ENCODE data around the gene TBC1D2B.

Gene TBC1D2B

DNA sequence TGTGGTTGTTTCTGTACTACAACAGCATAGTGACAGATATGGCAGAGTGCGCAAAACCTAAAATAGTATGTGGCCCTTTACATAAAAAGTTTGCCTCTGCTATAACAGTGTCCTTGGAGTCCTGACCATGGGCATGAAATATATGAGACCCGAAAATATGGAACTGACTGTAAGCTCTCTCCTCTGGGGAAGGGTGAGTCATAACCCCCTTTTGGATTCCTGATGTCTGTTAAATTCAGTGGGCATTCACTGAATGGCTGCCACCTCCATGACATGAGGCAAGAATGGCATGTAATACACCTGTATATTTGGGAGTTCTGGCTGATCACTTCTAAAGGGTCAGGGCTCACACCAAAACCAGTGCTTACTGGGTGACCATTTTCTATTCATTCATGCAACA is 6.1 kb downstream of the TBC1D2B start:
- DNase-seq: no peak

DNA sequence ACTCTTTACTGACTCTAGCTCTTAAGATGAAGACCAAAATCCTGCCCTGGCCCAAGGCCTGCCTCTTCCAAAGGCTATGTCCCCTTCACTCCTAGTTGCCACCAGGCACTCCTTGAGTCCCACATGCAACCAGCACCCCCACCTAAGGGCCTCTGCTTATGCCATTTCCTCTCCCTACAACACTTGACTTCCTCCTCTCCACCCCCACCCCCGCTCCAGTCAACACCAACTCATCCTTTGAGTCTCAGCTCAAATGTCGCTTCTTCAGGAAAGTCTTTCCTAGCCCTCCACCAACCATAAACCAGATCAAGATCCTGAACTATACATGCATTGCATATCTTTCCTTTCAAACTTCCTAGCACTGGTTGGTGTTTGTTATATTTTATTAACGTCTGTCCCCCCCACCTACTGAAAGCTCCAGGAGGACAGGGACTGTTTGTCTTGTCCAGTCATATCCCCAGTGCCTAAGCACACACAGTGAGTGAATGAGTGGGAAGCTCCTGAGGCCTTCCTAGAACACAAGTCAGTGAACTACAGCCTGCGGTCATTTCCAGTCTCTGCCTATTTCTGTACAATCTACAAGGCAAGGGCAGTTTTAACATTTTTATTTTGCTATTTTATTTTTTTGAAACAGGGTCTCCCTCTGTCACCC is 7.3 kb downstream of the TBC1D2B start:
- DNase-seq: no peak

DNA sequence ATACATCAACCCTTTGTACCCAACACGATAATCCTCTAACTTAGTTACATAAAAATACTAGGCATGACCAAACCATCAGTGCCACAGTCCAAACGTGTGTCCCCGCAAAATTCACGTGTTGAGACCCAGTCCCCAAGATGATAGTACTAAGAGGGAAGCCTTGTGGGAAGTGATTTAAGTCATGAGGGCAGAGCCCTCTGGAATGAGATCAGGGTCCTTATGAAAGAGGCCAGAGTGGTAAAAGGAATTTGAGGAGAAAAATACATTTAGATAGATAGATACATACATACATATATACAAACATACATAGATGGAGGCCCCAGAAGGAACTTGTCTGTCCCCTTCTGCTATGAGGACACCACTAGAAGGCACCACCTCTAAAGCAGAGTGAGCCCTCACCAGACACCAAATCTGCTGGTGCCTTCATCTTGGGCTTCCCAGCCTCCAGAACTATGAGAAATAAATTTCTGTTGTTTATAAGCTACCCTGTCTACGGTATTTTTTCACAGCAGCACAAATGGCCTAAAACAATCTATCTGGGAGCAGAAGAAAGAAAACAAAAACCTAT is 8.0 kb downstream of the TBC1D2B start:
- no peak for DNase-seq

DNA sequence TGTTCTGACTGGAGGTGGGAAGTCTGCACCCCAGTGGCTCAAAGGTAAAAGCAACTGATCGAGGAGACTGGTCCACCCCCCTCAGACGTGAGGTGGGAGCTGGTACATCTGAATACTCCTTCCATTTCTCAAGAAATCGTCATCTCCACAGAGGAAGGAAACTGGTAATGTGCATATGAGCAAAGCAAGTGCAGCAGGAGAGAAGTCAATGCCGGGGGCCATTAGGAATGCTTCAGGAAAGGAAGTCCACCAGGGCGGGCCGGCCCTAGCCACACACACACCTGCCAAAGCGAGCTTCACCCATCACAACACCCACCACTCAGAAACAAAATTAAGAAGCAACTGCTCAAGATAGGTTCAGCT is 8.5 kb downstream of the TBC1D2B start:
- DNase-seq: no peak

DNA sequence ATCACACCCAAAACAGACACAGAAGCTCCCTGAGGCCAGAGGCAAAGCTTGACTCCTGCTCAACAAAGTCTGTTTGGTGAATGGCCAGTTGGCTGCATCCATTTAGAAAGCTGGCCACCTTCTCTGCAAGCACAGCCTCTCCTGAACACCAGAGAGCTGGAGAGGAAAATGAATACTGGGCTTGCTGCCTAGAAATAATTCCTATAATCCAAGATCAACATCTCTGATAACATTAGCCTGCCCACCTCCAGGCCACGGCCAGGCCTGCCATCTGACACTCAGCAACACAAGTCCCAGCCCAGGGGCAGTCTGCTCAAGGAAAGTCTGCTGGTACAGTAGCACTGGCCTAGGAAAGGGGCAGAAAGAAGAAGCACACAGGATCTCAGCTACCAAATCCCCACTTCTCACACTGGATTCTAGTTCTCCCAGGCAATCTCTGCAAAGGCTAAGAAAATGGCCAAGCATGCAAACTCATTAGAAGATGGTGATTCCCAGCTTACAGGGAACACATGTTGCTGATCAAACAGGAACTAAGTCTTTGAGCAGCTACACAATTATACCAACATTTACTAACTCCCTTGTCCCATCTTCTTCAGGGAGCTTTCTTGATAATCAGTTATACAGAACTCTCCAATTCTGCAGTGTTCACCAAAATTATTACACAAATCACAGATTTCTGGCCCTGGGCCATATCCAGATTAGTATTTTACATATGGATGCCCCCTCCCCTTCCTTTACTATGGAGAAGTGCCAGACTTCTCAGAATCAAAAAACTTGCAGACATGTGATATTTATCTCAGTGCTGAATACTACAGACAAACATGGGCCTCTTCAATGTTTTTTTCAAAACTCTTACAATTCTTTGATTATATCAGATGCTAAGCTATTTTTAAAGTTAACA is 9.9 kb downstream of the TBC1D2B start:
- no peak for DNase-seq

DNA sequence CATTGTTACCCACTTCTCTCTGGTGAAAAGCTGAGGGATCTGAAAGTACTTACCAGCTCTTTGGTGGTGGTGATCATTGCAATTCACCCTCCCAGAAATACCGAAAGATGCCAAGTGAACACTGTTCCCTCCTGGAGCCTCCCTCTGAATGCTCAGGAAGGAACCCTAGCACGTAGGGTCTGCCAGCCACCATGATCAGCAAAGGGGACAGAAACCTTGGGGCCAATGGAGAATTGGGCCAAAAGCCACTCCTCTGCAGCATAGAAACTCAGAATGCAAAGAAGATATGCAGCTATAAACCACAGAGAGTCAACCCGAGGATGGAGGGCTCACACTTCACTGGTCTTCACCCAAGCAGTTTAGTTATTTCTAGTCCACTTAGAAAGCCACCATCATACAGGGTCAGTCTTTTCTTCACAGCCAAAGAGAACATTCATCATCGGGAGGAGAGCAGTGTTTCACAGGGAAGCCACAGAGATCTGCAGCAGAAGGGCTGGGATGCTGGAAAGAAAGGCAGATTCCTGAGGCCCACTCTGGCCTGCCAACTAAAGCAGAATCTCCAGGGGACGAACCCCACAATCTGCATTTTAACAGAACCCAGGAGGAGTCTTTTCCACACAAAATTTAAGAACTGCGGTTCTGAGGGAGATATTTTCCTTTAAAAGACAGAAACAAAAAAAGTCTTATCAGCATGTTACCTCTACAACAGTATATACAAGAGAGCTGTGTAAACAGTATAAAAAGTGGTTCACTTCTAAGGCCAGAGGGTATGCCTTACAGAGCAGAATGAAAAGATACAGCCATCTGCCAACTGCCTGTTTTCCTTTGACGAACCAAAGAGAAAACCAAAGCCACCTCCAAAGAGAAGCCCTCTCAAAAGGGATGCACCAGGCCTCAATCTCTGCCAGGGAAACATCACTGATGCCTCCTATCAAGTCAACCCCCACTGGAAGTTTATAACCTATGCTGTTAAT is 11.3 kb downstream of the TBC1D2B start:
- DNase-seq: no peak

DNA sequence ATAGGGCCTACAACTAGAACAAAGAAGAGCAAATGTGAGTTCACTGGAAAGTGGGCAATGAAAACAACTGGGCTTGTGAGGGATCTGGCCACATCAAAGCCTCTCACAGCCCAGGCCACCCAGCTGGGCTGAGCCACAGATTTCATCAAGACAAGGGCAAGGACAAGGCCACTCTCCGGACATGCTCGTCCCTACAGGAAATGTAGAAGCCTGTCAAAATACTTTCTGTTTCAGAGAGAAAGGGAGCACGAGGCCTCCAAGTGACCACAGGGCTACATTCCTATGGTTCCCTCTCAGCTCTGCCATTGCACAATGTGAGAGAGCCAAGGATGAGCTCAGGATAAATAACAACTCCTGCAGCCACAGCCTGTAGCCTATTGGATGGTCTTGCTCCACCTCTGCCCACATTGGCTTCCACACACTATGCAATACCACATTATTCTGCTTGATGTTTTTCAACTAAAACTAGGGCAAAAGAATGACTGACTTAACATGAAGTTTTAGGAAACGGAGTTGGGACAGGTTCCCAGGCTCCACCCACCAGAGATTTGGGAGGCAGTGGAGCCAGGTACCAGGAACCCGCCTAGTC is 12.1 kb downstream of the TBC1D2B start:
- peak; percentile 98 for DNase-seq

DNA sequence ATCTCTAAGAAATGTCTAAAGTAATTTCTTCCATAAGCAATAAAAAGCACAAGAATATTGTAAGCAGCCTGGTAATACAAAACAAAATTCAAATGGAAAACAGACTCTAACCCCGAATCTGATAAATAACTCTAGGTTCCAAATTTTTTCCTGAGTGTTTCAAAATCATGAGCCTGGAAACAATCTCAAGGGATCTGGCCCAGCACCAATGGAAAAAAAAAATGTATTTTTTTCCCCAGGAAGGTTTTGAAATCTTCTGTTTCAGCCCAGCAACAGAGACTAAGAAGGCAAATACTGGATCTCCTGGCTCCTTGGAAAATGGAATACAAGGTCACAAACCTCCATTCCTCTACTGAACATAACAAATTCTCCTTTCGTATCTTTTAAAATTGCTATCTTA is 13.0 kb downstream of the TBC1D2B start:
- no peak for DNase-seq

DNA sequence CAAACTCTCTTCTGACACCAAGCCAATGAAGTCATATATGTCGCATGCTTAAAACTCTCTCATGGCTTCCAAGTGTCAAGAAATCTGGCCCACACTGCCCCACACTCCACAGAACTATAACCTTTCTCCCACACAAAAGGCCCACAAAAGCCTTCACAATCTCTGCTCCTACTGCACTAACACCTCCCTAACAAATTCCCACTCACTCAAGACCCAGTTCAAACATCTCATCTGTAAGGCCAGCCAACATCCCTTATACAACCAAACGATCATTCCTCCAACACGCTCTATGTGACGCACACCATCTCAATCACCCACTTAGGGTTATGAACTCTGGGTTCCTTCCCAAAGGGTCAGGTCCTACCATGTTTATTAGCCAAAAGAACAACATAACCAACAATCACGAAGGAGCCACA is 13.5 kb downstream of the TBC1D2B start:
- DNase-seq: no peak

DNA sequence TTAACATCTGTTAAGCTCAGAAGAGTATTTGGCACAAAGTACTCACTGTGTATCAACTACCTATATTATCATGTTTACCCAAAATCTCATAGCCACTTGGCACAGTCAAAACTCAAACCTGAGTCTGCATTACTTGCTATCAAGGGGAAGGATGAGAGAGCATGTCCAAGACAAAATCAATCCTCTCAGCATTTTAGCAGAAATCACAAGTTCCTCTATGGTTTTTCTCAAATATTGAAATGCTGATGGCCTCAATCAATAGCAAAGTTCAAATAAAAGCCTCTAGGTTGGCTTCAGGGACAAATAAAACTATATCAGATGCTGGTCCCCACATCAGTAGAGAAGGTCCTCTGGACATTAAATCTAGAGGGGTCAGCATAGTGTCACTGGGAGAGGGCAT is 14.3 kb downstream of the TBC1D2B start:
- no peak for DNase-seq

DNA sequence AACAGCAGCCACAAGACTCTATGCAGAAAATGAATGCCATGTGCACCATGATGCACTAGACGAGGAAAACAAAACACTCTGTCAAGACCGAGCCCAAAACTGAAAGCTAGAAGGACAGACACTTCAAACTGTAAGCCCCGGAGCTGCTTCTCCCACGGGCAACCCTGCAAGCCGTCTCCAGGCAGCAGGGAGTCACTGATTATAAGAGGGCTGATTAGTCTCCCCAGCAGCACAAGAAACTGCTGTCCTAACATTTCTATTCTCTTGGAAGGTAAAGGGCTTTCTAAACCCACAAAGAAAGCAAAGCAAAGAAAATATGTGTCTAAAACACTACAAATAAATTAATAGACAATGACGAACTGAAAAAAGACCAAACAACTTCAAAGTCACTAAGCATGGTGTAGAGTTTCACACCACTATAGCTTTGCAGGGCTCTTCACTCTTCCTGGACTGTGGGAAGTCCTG is 15.5 kb downstream of the TBC1D2B start:
- no peak for DNase-seq

DNA sequence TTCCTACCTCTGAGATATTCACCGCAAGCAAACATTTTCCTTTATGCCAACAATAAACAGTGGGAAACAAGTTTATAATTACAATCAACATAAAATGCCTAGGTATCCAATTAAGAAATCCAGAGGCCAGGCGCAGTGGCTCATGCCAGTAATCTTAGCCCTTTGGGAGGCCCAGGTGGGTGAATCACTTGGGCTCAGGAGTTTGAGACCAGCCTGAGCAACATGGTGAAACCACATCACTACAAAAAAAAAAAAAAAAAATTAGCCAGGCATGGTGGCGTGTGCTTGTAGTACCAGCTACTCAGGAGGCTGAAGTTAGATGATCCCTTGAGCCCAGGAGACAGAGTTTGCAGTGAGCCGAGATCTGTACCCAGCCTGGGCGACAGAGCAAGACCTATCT is 17.3 kb downstream of the TBC1D2B start:
- no peak for DNase-seq

DNA sequence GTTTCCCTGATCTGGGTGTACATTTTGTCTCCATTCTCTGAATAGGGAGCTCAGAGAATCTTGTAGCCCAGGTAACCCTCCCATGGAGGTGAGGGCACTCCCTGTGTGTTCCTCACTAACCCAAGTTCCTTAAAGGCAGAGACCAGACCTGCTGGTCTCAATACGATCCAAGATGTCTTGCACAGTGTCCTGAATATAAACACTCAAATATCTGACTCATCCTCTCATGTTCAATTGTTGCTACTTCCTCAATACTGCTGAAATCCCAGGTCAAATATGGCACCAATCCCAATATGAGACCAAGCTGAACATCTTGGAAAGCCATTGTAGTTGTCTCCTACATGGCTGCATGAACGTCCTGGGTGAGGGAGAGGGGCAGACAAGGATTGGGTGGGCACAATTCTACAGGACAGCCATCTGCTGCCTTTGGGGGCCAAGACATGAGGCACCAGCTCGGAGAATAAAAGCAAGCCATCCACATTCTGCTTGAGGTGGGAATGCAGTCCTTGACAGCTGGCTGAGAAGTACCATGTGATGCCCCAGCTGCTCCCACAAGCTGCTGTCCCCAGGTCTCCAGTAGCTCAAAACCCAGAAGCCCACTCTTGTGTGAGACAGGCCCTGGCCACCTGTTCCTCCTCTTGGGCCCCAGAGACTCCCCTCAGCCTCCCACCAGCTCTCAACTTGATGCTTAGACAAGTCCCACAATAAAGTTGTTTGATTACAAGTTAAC is 18.2 kb downstream of the TBC1D2B start:
- DNase-seq: no peak

DNA sequence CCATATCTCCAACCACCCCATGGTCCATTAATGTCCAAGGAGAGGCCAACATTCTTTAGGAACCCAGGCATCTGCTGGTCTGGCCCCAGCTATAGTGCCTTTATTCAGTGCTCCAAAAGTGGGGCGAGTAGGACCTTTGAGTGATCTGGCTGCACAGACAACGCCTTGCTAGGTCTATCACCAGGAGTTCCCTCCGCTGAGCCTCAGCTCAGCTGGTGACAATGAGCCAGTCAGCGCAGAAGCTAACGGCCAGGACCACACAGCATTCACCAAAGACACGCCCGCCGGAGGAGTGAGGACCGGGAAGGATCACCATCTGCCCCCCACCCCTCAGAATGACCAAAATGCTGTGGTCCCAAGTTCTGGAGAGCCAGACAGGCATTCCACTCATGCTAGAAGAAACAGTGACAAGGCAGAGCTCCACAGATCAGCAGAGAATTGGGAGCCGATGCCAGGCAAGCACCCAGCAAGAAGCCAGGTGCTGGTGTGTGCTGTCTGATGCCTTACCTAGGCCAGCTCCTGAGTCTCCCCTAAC is 19.0 kb downstream of the TBC1D2B start:
- DNase-seq: no peak

DNA sequence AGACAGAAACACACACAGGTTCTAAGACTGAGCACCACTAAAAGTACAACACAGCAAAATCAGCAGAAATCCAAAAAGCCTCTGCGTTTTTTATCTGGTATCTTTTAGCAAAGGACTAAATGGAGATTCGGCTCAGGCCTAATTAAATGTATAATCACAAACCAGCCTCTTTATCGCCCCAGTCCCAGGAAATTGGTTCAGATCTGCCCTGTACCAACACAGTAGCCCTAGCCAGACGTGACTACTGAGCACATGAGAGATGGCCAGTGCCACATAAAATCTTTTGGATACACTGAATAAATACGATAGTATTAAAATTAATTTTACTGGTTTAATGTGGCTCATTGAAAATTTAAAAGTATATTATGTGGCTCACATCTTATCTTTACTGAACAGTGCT is 19.7 kb downstream of the TBC1D2B start:
- DNase-seq: no peak

DNA sequence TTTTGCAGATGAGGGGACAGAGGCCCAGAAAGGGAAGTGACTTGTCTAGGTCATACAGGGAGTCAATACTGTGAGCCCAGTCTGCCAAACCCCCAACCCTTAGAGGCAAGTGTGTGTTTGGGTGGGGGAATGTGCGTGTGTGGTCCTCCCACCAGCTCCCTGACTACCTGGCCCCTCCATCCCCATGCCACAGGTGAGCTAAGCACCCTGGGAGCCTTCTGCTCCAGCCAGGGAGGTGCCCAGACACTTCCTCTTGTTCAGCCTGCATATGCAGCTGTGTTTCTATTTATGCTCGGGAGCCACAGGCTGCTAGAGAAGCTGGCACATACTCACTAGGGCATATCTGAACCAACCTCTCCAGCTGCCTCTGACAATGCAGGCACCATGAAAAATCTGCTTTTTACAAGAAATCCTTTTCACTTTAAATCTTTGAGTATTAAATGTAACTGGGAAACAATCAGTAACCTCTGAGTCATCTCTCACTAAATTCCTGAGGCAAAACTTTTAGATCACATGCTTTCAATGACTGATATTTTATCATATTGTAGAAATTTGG is 20.7 kb downstream of the TBC1D2B start:
- no peak for DNase-seq

DNA sequence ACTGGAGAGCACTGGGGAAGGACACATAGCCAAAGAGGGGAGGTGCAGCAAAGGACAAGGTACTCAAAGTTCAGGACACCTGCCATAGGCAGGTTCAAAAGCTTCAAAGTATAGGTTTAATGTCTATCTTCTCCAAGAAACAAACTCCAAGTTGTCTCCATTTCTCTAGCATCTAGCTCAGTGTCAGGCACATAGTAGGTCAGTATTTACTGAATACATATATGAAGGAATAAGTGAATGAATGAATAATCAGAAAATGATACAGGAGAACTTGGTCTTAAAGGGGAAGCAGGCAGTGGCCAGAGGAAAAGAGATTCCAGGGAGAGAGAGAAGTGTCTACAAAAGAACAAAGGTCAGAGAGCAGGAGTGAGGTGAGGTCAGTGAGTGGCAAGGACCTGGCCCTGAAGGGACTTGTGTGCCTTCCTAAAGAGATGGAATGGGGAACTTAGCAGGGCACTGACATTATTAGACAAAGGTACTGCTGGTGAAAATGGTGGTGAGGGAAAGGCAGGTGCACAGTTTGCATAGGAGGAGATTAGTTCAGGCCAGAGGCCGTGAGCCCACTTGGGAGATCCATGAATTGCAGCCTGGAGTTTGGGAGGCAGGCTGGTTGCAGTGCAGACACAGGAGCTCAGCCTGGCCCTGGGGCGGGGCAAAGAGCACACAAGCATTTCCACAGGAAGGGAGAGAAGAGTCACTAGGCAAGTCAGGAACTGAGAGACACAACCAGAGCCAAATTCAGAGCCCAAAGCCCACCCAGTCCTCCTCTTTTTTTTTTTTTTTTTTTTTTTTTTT is 21.4 kb downstream of the TBC1D2B start:
- no peak for DNase-seq

DNA sequence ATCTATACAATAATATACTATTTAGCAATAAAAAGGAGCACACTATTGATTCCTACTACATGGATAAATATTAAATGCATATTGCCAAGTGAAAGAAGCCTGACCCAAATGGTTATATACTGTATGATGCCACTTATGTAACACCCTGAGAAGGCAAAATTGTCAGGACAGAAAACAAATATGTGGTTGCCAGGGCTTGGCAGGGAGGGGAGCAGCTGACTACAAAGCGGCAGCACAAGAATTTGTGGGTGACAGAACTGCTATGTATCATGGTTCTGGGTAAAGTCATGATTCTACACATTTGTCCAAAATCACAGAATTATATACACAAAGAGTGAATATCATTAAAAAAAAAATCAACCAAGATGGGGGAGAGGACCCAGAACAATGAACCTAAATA is 22.5 kb downstream of the TBC1D2B start:
- DNase-seq: no peak

DNA sequence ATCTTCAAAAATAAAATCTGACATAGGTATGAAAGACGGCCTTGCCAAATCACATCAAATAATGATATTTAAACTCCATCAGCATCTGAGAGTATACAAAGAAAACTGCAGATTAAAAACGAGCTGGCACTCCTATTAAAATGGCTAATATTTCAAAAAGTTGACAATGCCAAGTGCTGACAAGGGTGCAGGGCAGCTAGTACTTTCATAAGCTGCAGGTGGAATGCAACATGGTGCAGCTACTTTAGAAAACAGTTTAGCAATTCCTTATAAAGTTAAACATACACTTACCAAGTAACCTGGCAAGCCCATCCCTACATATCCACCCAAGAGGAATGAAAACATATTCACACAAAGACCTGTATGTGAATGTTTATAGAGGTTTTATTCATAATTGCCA is 23.0 kb downstream of the TBC1D2B start:
- no peak for DNase-seq

DNA sequence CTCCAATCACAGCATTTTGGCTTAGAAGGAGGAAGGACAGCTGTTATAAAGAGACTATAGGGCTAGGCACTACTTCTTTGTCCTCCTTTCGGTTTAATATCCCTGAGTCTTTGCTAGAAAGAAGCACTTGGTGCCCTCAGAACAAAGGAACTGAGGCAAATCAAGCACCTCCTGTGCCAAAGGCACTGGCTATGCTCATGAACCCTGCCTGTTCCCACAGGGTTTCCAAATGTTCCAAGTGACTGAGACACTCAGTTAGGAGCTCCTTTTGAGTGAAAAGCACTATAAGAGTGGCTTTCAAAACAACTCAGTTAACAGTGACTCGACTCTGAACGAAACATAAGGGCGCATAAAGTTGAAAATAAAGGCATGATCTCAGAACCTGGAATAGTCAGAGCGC is 25.0 kb downstream of the TBC1D2B start:
- DNase-seq: no peak

Data from fibroblast of skin of scalp (primary cell).